22Rv1 (cell line): ENCODE measurements around the gene SIPA1L3.
A peak's percentile ranks its signal among the peaks of the same experiment; 100 is the strongest.

ENCODE experiments used
- H3K27ac ChIP-seq: fragments of 450-650 bp; 2 replicates; pipeline ENCODE4 v1.5.1; 2017
- ZFX ChIP-seq: fragments of 450-650 bp; IDR thresholded peaks from 2 replicates; pipeline ENCODE4 v1.6.1; 2017; ENCODE audit warnings: antibody characterized with exemption, borderline replicate concordance
- TF ChIP-seq, protein P1 (sequence below): fragments of 450-650 bp; IDR thresholded peaks from 2 replicates; pipeline ENCODE4 v1.5.1; 2017; ENCODE audit warnings: mild to moderate bottlenecking

SIPA1L3 gene

DNA sequence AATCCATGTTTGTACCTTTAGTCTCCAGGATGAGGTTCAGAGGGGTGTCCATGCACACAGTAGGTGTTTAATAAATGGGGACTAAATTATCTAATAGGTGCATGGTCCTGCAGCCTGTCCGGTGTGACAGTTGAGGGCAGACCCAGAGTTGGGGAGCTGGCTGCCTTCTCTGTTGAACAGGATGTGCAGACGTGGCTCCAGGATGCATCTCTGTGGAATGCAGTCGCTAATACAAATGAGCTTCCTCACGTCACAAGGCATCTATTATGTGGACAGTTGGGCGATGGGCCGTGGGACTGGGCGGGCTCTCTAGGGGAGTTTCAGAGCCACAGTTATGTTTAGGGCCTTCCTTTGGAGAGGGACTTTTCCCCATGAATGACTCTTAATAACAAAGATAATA, 71.0 kb downstream of the SIPA1L3 start:
- H3K27ac ChIP-seq, result no peak overlapping the region

DNA sequence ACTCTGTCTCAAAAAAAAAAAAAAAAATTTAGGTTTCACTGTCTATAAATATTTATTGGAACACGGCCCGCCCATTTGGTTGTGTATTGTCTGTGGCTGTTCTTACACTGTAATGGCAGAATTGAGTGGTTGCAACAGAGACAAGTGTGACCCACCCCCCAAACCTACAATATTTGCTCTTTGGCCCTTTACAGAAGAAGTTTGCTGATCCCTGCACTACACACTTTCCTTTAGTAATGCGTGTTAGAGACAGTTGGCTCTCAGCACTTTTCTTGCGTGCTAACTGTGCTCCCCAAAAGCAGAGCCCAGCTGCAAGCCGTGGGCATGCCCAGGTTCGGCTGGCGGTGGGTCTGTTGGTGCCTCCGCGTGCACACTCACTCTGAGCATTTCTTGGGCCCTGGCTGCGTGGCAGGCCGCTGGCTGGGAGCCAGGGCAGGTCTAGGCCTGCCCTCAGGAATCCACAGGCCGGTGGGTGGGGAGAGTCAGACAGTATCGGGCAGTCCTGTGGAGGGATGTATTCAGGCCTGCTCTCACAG, 72.6 kb downstream of the SIPA1L3 start:
- H3K27ac ChIP-seq, result no peak overlapping the region
- TF ChIP-seq ZFX, result no peak
- TF ChIP-seq, protein P1, sequence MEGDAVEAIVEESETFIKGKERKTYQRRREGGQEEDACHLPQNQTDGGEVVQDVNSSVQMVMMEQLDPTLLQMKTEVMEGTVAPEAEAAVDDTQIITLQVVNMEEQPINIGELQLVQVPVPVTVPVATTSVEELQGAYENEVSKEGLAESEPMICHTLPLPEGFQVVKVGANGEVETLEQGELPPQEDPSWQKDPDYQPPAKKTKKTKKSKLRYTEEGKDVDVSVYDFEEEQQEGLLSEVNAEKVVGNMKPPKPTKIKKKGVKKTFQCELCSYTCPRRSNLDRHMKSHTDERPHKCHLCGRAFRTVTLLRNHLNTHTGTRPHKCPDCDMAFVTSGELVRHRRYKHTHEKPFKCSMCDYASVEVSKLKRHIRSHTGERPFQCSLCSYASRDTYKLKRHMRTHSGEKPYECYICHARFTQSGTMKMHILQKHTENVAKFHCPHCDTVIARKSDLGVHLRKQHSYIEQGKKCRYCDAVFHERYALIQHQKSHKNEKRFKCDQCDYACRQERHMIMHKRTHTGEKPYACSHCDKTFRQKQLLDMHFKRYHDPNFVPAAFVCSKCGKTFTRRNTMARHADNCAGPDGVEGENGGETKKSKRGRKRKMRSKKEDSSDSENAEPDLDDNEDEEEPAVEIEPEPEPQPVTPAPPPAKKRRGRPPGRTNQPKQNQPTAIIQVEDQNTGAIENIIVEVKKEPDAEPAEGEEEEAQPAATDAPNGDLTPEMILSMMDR, result no peak

More for the DNA sequence above, 71.0 kb downstream of the SIPA1L3 start:
- TF ChIP-seq, protein P1, result no peak
- no peak for TF ChIP-seq ZFX

DNA sequence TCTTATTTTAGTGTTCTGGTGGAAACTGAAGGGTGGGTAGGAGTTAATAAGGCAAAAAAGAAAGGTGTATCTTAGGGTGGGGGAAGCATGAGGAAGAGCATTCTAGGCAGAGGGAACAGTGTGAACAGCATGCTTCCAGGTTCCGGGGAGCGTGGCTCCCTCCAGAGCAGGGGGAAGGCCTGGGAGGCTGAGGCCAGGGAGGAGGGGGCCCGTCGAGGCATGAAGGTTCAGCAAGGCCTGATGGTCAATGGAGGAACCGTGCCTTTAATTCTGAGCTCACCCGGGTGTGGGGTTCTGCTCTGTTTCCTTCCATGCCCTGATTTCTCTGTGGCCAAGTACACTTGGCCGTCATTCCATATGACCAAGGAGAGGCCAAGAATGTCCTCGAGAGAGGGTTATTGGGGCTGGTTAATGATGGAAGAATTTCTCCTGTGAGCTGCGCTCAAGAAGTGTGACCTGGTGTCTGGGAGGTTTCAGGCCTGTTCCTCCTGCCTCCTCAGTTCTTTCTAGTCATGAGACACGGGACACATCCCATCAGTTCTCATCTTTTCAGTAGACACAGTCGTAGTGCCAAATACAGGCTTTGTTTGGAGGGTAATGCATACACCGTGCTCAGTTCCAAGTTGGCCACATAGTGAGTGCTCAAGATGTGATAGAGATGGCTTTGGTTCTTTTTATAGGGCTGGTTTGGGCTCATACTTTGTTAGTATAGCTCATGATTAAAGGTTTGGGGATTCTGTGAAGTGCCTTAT, 73.6 kb downstream of the SIPA1L3 start:
- no peak overlapping the region for H3K27ac ChIP-seq

DNA sequence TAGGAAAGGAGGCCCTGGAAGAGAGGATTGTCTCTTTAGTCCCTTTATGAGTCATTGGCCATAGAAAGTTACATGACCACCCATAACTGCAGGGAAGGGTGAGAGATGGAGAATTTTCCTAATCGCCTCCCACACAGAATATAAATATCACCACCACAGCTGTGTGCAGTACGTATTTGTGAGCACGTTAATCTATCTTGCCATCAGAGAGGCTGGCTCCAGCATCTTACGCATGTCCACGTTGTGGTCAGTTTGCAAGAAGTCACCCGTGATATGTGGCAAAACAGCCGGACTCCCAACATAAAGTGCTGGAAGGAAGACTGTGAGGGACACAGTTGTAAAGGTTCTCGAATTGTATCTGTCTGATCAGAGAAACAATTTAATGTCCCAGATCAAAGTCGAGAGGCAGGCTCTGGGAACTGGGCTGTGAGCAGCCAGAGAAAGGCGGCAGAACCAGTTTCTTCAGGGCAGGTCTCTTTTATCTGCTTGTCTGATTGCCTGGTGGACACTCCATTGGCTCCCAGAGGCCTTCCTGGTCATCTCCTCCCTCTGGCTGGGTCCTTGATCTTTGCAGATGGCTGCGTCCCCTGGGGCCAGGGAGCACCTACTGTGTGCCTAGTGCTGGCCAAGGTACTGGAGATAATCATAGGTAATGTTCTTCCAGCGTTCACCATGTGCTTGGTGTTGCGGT, 74.9 kb downstream of the SIPA1L3 start:
- TF ChIP-seq ZFX, result no peak
- TF ChIP-seq, protein P1, result no peak
- peak overlapping the region; percentile 24; the same call in 1 of the 2 replicates for H3K27ac ChIP-seq

More for the DNA sequence above, 73.6 kb downstream of the SIPA1L3 start:
- no peak for TF ChIP-seq ZFX
- TF ChIP-seq, protein P1, result no peak

DNA sequence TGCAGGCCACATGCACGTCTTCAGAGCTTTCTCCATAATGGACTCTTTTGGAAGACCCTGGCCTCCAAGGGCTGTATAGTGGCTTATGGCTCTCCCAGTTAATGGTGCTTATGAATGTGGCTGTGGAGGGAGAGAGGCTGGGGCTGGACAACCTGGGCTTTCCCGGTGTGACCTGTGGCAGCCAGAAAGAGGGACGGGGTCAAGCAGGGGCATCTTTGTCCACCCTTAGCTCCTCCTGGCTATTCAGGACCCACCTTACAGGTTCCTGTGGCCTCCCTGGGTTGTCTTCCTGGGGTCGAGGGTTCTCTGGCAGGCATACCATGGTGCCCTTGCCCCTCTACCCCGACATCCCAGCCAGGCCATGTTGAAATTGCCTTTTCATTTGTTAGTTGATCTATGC, 75.6 kb downstream of the SIPA1L3 start:
- no peak for TF ChIP-seq ZFX
- TF ChIP-seq, protein P1, result no peak
- H3K27ac ChIP-seq, result 0 out of 2 replicates have a peak overlapping the region, but pooled peaks have one; percentile 24

DNA sequence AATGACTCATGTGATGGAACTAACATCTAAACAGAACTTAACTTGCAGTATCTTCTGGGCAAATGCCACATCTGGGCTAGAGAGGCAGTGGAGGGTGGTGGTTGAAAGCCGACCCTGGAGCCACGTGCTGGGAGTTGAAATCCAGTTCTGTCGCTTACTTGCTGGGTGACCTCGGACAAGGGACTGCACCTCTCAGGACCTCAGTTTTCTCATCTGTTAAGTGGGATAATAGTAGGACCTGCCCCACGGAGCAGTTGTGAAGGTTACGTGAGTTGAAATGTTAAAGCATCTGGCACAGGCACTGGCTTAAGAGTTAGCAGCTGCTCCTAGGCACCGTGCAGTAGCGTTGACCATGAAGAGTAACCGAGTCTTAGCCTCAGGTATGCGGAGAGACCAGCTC, 76.1 kb downstream of the SIPA1L3 start:
- H3K27ac ChIP-seq, result no peak overlapping the region
- TF ChIP-seq, protein P1, result no peak
- TF ChIP-seq ZFX, result no peak

DNA sequence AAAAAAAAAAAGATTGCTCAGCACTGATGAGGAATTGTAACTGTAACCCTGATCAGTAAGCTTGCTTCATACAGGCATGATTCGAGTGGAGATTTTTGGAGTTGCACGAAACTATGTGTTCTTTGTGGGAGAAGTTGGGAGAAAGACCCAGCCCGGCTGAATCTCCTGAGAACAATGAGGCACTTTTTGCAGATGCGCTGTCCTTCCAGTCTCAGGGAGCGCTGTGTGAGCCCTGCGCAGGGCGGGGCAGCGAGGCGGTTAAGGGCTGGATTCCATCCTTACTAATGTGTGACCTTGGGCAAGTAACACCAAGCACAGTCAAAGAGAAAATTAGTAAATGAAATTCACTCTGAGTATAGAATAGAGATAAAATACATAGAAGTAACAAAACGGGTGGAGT, 76.9 kb downstream of the SIPA1L3 start:
- no peak overlapping the region for H3K27ac ChIP-seq
- TF ChIP-seq ZFX, result no peak
- TF ChIP-seq, protein P1, result no peak
